GM19099 (cell line): Measurements from ENCODE around the gene CA10.

ENCODE experiments used
- POLR2A ChIP-seq: IDR thresholded peaks from 3 replicates; pipeline ENCODE4 v1.6.1; 2011; ENCODE audit warnings: low read depth; ENCODE audit not compliant: insufficient read length; ENCODE audit errors: extremely low read depth

CA10 gene

DNA sequence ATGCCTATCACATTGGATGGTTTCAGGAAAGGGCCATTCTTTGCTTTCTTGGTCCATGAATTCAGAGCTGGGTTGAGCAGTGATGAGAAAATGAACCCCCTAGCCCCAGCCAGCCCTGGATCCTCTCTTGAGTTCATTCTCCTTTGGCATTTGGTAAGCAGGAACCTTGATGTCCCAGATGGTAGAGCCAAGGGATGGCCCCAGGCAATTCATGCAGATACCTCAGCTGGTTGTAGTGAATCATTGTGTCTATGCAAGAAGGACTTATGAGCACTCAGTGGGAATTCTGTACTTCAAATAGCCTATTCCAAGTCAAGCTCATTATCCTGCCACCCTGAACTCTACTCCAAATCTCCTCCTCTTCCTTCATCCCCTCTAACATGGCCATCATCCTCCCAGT lies 485.4 kb downstream of the CA10 start:
- no peak for TF ChIP-seq POLR2A

DNA sequence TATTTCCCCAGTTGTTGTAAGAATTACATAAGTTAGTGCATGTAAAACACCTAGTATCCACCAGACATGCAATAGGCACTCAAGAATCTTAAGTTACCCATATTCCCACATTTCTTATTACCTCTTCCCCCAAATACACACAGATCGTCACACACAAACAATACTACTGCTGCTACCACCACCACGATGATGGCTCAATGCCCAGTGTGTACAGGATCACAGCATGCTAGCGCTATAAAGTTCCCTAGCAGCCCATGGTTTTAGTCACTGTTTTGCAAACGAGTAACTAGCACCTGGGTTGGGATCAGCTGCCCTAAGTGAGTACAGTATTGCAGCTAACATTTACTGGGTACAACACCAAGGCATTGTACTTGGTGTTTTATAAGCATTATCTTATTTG lies 486.4 kb downstream of the CA10 start:
- no peak for TF ChIP-seq POLR2A

DNA sequence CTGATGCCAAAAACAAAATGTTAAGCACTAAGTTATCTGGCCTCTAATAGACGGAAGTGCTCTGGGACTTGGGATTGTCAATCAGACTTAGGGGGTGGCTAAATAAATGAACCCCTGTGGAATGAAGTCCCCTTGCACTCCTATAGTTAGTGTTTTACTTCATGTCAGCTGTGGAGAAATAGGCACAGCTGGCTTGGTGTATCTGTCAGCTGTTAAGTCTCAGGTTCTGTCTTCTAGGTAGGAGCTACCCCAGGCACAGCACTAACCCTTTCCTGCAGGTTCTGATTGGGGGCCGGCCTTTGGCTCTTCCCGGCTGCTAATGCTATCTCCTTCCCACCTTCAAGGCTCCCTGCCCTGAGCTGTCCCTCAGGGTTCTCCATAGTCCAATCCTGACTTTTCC lies 487.6 kb downstream of the CA10 start:
- no peak for TF ChIP-seq POLR2A

DNA sequence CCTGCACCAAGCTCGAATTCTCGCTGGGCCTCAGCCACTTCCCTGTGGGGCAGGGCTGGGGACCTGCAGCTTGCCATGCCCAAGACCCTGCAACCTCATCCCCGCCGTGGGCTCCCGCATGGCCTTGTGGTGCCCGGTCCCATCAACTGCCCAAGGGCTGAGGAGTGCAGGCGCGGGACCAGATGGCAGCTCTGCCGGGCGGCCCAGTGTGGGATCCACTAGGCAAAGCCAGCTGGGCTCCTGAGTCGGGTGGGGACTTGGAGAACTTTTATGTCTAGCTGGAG lies 489.6 kb downstream of the CA10 start:
- TF ChIP-seq POLR2A: no peak

DNA sequence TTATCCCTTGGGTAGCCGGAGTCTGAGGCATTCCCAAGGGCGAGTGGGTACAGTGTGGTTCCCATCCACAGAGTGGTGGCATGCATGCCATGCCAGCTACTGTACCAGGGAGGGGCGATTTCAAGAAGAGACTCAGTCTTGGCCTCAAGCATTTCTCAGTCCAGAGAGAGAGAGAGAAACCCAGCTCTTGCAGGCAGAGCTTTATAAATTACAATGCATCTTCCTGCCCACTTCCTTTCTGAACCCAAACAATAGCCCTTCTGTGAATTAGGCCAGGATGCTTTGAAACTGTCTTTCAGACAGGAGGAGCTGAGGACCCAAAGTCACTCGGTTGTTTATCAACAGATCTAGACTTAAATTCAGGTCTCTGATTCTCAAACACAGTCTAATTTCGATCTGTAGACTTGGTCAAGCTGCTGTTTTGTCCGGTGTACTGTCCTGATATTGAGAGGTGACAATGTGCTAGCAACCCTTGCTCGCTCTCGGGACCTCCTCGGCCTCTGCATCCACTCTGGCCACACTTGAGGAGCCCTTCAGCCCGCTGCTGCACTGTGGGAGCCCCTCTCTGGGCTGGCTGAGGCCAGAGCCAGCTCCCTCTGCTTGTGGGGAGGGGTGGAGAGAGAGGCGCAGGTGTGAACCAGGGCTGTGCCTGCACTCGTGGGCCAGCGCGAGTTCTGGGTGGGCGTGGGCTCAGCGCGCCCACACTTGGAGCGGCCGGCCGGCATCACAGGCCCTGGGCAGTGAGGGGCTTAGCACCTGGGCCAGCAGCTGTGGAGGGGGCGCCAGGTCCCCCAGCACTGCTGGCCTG lies 490.2 kb downstream of the CA10 start:
- TF ChIP-seq POLR2A: no peak

DNA sequence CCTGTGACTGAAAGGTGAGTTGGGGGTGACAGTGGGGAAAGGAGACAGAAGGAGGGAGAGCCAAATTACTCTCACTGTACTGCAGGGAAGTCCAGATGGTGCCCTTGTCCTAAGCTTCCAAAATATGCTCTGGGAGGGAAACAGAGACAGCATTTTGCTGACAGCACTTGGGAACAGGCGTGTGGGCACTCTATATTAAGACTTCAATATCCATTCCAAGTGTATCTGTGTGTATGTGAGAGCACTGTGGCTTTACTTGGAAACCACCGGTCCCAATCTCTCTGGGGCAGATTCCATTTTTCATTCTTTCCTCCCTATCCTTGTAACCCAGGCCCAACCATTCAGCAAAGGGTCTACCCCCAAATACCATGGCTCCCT lies 490.8 kb downstream of the CA10 start:
- TF ChIP-seq POLR2A: no peak

DNA sequence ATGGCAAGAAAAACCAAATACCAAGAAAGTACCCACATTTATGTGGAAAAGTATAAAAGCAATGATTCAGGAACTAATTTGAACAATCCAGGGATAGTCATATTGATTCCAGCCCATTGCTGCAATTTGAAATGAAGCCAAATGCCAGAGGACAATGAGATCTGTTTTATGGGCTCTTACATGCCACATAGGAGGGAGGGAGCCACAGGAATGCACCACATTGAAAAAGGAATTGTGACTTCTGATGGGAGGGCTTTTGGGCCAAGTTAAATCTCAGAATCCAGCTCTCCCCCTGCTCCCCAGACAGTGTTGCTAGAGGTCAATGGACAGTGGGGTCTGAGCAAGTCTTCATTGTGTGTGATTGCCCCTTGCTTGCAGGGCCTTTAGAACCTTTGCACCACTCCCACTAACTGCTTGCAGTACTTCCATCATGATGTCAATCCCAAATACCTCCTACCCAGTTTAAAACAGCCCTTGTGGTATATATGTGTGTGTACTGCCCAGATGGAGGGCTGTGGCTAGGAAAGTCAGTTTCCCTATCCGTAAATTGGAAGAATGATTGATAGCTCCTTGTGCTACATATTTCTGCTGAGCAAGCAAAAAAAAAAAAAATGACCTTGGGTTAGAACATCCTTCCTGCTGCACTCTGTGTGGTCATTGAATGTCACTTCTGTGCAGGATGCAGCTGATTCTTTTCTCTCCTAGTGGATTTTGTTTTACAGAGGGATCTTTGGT lies 491.4 kb downstream of the CA10 start:
- TF ChIP-seq POLR2A: no peak

DNA sequence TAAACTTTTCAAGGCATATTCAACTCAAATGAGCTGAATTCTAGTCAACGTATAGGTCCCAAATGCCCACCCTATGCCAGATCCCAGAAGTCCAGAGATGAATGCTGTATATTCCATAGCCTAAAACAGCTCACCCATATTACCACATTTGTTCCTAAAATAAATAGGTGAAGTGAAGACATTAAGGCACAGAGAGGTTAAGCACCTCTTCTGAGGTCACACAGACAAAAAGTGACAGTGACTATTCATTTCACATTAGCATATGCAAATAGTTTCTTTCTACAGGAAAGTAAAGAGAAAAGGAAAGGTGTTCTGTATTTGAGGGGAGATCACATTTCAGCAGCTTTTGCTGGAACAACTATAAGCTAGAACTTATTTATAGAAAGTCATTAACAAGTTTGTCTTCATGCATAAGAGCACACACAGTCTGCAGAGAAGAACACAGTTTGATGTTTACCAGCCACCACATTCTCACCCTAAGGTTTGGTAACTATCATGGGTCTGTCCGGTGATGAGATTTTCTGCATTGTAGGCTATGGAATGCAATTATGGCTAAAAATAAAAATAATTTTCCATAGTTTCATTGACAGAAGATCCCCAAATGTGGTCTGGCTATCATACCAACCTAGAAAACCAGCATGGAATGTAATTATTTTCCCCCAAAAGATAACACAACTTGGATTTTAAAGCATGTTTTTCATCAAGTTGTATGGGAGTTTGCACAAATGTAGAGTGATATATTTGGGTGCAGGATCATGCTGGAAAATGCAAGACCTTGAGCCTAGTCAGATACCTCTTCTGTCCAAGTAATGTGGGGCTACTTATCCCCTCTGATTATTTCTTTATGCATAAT lies 496.1 kb downstream of the CA10 start:
- no peak for TF ChIP-seq POLR2A

DNA sequence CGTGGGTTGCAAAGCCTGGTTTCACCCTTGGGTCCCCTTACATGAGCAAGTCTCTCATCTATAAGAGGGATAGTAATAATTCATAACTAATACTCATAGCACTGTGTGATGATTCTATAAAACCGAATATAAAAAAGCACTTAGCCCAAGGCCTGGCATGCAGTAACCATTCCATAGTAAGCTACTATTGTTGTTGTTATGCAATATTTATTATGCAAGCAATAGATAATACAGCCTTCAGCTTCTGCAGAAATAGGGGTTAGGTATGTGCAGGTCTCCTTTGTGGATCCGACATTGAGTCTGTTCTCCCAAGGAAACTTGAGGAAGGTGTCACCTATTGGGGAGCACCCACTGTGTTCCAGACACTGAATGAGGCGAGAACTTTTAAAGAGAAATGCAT lies 497.1 kb downstream of the CA10 start:
- TF ChIP-seq POLR2A: no peak

DNA sequence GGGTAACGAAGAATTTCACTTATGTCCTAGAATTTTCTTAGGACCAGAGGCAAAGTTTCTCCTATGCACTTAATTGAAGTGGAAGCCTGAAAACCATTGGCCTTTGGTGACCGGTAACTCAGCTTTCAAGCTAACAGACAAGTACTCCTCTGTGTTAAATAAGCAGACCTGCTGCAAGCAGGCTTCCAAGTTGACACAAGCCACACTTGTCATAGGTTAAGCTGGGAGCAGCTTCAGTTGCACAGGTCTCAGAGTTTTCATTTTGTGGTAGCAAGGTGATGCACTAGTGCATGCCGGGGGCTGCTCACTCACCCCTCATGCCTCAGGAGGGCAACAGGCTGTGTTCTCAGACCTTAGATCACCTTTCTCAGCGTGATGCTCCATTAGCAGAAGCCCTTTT lies 498.2 kb downstream of the CA10 start:
- no peak for TF ChIP-seq POLR2A

DNA sequence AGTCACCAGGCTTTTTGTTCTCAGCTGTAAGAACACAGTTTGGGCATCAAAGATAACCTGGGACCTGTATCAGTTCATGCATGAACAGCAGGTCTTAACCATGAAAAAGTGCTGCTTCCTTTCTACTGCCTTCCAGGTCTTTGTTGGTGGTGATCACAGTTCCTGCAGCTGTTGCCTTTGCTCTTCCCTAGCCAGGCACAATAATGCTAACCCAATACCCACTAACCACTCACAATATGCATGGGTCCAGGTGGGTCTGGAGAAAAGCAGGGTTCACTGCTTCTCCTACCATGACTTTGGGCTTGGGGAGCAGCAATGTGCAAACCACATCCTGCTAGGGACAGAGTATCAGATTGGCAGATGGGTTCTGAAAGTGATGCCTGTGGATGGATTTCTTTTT lies 501.3 kb downstream of the CA10 start:
- TF ChIP-seq POLR2A: no peak

DNA sequence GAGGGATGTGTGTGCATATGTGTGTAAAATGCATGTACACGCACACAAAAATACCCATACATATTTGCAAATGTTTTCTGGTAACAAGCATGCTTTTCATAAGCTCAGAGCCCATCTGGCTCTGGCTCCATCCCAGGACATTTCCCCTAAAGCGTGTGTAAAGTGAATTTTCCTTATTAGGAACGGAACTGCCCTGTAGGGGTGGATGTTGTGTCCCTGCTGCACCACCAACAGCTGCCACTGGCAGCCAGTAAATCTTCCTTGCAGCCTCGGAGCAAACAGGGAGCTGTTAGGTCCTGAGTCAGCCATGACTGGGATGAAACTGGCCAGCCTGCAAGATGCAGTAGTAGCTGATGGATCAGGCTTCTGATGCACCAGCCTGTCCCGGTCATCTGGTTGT lies 504.6 kb downstream of the CA10 start:
- TF ChIP-seq POLR2A: no peak

DNA sequence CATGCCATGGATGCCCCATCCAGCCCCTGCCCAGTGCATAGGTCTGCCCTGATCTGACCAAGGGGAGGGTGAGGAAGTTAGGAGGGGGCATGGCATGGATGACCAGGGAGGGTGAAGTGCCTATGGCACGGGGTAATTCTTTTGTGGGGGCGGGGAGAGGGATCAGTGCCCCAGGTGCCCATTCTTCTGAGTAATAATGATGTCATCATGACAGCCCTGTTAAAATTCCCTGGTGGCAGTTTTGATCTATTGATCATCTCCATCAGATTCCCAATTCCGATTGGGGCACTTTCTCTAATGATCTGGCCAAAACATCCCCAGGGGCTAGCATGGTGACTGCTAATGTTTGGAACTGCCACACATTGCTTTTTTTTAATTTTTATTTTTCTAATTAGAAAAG lies 506.0 kb downstream of the CA10 start:
- TF ChIP-seq POLR2A: no peak

DNA sequence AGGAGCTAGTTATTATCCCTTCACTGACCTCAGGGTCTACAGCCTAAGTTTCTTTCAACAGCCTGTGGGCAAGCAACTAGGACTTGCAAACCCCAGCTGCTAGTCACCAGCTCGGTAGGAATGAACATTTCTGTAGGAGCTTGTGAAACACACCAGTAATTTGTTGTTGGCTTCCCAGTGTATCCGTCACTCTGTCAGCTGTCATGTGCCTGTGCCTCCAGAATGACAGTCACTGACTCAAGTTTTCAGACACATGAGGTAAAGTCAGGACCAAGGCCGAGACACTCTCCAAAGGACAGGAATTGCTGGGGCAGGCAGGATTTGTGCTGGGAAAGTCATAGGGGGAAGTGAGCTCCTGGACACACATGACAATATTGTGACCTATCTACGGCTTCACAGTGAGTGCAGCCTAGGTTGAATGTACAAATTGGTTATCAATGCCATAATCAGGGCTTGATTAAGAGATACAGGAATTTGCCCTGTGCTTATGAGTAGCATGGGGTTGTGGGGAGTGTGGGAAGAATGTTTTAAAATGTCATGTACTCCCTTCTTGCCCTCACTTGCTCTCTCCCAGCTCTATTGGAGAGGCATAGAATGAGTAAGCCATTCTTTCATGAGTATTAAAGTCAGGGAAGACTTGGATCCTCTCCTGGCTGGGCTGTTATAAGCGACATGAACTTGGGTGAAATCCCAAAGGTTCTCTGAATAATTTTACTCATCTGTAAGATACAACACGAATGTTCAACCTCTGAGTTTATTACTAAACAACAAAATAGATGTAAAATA lies 506.8 kb downstream of the CA10 start:
- TF ChIP-seq POLR2A: no peak

DNA sequence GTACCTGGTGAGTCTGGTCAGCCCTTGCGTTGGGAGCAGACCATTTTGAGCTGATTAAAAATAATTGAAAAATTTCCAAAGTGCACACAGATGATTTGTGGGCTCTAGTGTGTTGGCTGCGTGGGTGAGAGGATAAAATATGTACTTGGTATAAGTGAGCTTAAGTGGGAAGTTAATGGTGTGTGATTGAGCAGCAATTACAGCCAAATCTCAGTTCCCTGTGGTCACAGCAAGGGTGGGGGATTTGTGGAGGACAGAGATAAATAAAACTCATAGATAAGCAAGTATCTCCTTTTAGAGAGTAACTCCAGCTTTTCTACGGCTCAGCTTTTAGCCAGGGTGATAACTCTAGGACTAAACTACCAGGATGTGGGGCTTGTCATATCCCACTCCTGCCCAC lies 507.7 kb downstream of the CA10 start:
- no peak for TF ChIP-seq POLR2A

DNA sequence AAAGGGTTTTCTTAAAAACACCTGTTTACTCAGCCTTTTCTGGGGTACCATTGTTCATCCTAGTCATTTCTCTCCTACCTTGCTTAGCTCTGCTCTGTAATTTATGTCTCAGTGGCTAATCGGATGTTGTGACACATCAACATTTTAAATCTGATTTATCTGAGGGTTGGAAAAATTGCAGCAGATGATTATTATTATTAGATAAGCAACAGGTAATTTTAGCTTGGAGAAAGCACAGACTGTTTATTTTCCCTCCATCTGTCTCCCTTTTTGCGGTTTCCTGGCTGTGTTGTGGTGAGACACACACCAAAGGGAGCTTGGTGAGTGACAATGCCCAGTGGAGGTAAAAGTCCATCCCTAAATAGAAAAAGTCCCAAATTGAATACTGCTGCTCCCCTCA lies 508.3 kb downstream of the CA10 start:
- TF ChIP-seq POLR2A: no peak

DNA sequence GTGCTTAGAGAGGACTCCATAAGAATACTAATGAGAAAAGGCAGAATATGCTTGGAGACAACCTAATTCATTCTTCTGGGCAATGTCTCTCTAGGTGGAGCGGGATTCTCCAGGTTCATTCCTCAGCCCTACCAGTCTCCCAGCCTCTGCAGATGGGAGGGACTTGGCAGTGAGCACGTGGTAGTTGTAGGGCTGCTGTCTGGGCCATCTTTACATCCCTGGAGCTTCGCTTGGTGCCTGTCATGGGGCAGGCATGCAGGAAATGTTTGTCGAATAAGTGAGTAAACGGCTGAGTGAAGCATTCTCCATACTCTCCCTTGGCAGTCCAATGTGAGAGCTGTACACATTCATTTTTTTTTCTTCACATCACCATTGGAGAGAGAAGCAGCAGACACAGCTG lies 510.7 kb downstream of the CA10 start:
- TF ChIP-seq POLR2A: no peak
